CD4-positive, alpha-beta T cell treated with Interleukin-17A for 4 hours (primary cell): ENCODE data around the gene TTC28.
"Not testable (repeated sequence)": the region's sequence is repeated elsewhere in the genome, so short reads cannot be mapped to it uniquely, and the experiment has no call there.

Experiments
- DNase-seq: peaks from one replicate; pipeline ENCODE4 v3.0.0-alpha.2; 2020; ENCODE audit warnings: mixed read lengths

The TTC28 gene

GRCh38 chr22:28679611-28680287 is at the start of gene TTC28:
TTC28 (minus strand) TSS chr22:28679840; CDS start chr22:28679723, 117 bp downstream.
- peak; percentile 38 for DNase-seq

- no peak for DNase-seq
Observed at GRCh38 chr22:28728621-28729313, 49.1 kb upstream of the TTC28 start.

DNA sequence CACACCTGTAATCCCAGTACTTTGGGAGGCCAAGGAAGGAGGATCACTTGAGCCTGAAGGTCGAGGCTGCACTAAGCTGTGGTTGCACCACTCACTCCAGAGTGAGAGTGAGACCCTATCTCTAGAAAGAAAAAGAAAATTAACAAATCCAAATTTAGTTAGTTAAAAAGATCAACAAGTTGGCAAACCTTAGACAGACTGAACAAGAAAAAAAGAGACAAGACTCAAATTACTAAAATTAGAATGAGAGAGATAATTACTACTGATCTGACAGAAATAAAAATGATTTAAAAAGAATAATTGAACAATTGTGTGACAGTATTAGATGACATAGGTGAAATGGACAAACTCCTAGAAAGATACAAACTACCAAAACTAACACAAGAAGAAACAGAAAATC is 48.4 kb upstream of the TTC28 start:
- no peak for DNase-seq

DNA sequence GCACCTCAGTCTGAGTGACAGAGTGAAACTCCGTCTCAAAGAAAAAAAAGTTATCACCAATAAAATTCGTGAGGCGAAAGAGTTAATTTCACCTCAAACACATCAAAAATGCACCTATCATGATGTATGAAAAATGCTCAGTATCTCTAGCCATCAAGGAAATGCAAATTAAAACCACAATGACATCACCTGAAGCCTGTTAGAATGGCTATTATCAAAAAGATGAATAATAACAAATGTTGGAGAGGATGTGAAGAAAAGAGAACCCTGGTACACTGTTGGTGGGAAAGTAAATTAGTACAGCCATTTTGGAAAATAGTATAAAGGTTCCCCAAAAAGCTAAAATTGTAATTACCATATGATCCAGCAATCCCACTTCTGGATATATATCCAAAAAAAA is 38.4 kb upstream of the TTC28 start:
- DNase-seq = no peak

DNA sequence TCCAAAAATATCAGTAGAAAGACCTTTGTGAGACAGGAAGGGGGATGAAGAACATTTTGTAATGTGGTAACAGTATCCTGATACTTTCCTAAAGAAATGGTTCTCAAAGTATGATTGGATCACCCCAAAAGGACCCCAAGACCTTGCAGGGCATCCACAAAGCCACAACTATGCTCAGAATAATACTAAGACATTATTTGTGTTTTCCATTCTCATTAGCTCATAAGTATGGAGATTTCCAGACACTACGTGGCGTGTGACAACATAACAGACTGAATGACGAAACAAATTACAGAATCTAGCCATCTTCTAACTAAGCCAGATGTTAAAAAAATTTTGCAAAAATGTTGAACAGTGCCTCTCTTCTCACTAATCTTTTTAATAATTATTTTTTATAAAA is 37.0 kb upstream of the TTC28 start:
- DNase-seq = no peak

DNA sequence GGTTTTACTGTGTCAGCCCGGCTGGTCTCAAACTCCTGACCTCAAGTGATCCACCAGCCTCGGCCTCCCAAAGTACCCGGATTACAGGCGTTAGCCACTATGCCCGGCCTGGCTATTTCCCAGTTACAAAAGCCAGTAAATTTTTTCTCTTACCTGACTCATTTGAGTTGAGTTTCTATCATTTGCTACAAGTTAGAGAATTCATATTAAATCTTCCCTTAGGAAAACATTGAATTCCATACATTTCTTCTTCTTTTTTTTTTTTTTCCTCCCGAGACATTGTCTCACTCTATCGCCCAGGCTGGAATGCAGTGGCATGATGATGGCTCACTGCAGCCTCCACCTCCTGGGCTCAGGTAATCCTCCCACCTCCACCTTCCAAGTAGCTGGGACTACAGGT is 36.0 kb upstream of the TTC28 start:
- DNase-seq = no peak

DNA sequence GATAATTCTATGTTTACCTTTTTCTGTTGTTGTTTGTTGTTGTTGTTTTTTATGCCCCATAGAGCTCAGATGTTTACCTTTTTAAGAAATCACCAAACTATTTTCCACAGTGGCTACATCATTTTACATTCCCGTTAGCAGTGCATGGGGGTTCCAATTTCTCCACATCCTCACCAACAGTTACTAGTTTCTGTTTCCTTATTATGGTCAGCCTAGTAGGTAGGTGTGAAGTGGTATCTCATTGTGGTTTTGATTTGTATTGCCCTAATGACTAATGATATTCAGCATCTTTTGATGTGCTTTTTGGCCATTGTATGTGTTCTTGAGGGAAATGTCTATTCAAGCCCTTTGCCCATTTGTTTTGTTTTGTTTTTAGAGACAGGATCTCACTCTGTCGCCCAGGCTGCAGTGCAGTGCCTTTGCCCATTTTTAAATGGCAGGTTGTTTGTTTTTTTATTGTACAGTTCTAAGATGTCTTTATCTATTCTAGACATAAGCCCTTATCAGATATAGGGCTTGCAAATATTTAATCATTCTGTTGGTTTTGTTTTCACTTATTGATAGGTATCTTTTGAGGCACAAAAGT is 34.5 kb upstream of the TTC28 start:
- no peak for DNase-seq

DNA sequence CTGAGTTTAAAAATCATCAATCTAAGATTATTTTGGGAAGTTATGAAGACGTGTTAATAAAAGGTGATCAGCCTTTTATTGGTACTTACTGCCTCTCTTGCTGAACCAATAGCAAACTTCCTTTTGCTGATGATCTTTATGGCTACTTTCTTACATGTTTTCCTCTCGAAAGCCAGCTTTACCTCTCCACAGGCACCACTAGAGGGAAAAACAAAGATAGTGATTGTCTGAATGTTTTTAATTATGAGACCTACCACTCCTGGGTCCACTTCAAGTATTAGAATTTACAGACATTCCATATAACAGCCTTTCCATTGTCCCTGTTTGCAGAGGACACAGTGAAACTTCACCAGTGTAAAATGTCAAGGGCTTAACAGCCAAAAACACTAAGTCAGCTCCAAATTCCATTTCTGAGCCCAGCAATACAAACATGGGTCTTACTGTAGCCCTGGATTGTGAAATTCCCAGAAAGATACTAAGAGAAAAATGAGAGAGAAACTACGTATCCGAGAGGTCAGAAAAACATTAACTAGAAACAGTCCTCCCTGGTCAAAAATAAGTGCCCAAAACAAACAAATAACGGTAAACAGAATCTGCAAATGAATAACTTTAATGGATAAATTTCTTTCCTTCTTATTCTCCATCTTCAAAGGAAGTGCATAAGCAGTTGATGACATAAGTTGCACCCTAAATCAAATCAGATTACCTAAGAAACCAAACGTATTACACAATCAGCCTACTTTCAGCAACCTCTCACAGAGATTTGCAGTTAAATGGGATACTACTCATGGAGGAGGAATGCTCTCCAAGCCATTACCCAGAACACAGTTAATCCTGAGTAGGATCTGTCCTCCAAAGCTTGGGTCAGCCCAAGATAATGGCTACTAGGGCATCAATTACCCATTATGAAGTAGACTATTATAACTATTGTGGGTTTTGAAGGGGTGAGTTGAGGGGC is 32.5 kb upstream of the TTC28 start:
- no peak for DNase-seq

GRCh38 chr22:28711341-28711740 is 31.7 kb upstream of the TTC28 start:
- DNase-seq = no peak

- no peak for DNase-seq
Observed at GRCh38 chr22:28710576-28711191, 31.0 kb upstream of the TTC28 start.

DNA sequence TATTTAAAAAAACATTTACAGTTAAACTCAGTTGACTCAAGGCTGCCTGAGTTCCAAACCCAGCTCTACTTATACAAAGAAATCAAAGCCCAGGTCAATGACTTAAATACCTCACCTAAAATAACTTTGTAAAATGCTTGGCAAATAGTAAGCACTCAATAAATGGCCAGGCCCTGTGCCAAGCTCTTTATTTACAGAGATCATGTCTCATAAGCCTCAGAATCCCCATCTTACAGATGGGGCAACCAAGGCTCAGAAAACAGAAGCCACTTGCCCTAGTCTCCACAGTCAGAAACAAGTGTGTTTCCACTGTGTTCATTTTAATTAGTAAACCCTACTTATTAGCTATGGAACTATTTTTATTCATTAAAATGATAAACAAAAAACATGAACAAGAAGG is 30.5 kb upstream of the TTC28 start:
- DNase-seq = no peak

- no peak for DNase-seq
Observed at GRCh38 chr22:28706845-28707244, 27.2 kb upstream of the TTC28 start.

DNA sequence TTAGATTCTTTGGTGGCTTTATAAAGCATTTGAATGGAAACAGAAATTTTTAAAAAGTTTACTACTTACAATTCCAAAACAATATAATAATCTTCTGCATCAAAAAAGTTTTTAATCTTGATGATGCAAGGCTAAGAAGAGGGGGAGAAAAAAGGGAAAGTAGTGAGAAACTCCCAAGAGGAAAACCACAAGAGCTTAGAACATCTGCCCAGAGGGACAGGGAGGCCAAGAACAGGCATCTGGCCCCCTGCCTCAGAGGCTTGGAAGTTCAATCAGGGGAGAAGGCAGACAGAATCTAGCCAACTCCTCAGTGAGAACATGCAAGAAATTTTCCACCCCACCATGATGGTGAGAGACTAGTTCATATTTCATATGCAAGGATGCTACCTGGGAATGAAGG is 23.8 kb upstream of the TTC28 start:
- no peak for DNase-seq

GRCh38 chr22:28702891-28703290 is 23.3 kb upstream of the TTC28 start:
- DNase-seq = no peak

GRCh38 chr22:28693041-28693760 is 13.6 kb upstream of the TTC28 start:
- DNase-seq = not testable (repeated sequence)

DNA sequence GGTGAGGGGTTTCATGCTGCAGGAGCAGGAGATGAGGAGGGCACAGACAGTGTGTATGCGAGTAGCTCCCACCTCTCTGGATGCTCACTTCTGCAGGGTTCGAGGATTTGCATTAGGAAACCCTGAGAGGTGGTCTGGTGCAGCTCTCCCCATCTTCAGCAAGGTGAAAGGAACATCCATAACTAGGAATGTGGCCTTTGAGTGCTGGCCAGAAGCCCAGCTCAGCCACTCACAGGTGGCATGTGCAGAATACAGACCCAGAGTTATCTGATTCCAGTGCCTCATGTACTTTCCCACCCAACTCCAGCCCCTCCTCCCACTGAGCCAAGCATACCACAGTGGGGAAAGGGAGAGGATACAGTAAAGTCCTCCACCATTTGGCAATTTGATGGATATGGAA is 10.2 kb upstream of the TTC28 start:
- not testable (repeated sequence) for DNase-seq

DNA sequence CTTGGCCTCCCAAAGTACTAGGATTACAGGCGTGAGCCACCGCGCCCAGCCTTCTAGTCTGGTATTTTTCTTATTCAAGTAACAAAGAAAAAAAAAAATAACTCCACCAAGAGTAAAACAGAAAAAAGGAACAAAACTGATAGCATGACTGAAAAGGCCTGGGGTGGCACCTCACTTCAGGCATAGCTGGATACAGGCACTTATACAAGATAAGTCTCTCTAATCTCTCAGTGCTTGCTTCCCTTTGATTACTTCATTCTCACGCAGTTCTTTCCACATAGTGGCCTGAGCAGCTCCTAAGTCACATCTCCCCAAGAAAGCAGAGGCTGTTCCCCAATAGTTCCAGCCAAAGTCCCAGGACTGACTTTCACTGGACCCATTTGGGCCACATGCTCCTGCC is 3.3 kb upstream of the TTC28 start:
- not testable (repeated sequence) for DNase-seq

- DNase-seq = not testable (repeated sequence)
Observed at GRCh38 chr22:28680813-28681490, 1.3 kb upstream of the TTC28 start.

DNA sequence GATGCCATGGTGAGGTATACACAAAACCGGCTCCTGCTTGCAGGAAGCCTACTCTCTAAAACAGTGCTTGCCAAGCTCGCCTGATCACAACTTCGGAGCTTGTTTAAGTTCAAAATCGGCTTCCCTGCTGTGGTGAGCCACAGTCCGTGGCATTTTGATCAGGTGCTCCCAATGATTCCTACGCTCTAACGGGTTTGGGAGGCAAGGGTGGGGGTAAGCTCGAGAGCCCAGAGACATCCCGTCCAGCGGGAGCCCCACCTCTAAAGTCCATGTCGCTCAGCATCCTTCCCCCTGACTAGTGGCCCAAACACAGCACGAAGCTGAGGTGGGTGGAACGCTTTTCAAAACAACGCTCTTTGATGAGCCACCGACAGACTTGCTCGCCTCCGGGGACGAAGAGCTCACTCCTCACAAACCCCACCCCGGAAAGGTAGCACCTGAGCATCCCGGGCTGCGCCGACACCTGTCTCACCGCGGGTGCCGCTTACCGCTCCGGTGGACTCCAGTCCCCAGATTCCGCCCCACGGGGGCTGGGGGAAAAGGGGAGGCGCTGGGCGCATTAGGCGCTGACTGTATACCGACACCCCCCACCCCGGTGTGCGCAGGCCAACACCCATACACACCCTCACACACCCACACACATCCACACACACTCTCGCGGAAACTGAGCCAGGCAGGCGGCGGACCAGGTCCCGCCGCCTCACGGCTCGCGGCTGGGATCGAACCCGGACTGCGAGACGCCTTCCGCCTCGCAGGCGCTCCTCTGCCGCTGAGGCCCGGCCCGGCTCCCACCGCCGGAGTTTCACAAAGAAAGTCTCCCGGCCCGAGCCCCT is 646 bp downstream of the TTC28 start:
- peak; percentile 15 for DNase-seq

DNA sequence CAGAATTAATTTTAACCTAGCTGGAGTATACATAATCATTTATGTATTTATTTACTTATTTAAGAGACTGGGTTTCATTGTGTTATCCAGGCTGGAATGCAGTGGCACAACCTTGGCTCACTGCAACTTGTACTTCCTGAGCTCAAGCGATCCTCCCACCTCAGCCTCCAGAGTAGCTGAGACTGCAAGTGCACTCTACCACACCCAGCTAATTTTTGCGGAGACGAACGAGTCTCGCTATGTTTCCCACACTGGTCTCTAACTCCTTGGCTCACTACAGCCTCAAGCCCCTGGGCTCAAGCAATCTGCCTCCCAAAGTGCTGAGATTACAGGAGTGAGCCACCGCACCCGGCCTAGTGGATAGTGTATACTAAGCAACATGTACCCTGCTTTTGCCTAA is 1.5 kb downstream of the TTC28 start:
- DNase-seq = not testable (repeated sequence)
